K562 (cell line): ENCODE results near the gene CDC123. TPM values are rescaled to one million over a fixed set of nuclear protein-coding genes. Genes with fewer than 3 reads are reported as not detected.

ENCODE experiments used
- ARID2 ChIP-seq: fragments of 450-650 bp; IDR thresholded peaks from 2 replicates; pipeline ENCODE4 v1.6.1; 2017; ENCODE audit warnings: antibody characterized with exemption, mild to moderate bottlenecking
- BRD4 ChIP-seq: fragments of 200-600 bp; sonication (generic); IDR thresholded peaks from 2 replicates; pipeline ENCODE4 v1.6.1; 2017; ENCODE audit warnings: inconsistent platforms
- CBFB ChIP-seq: sonication (generic); formaldehyde crosslinking; IDR thresholded peaks from 2 replicates; pipeline ENCODE4 v1.4.0; 2020; ENCODE audit warnings: mild to moderate bottlenecking, missing genetic modification reagents
- CTCFL ChIP-seq: IDR thresholded peaks from 2 replicates; pipeline ENCODE4 v1.6.1; 2011; ENCODE audit warnings: borderline replicate concordance, low read depth, mild to moderate bottlenecking, moderate library complexity, low read length; ENCODE audit not compliant: insufficient read depth, poor library complexity, severe bottlenecking
- FOXP1 ChIP-seq: sonication (generic); formaldehyde crosslinking; IDR thresholded peaks from 2 replicates; pipeline ENCODE4 v1.8.0; 2022; ENCODE audit warnings: mild to moderate bottlenecking, missing genetic modification reagents
- GABPA ChIP-seq: fragments of 200-800 bp; sonication (Bioruptor generic); conservative IDR thresholded peaks from 2 replicates; pipeline ENCODE4 v1.6.1; 2016; ENCODE audit warnings: low read depth, missing genetic modification characterization, missing compliant biosample characterization
- GABPB1 ChIP-seq: sonication (generic); formaldehyde crosslinking; IDR thresholded peaks from 2 replicates; pipeline ENCODE4 v1.8.0; 2022; ENCODE audit warnings: mild to moderate bottlenecking, missing genetic modification reagents
- KLF6 ChIP-seq: fragments of 250-450 bp; sonication (Bioruptor Pico); IDR thresholded peaks from 2 replicates; pipeline ENCODE4 v1.4.0; 2020; ENCODE audit warnings: mild to moderate bottlenecking, moderate library complexity, borderline replicate concordance
- LCOR ChIP-seq: sonication (generic); formaldehyde crosslinking; IDR thresholded peaks from 2 replicates; pipeline ENCODE4 v1.8.0; 2022; ENCODE audit warnings: mild to moderate bottlenecking, missing genetic modification reagents
- MCM5 ChIP-seq: fragments of 450-650 bp; IDR thresholded peaks from 2 replicates; pipeline ENCODE4 v1.6.1; 2016; ENCODE audit warnings: low read depth
- MNT ChIP-seq, 2 experiments: fragments of 450-650 bp; conservative IDR thresholded peaks; 2 replicates each; pipeline ENCODE4 v1.6.1; 2017; ENCODE audit warnings: mild to moderate bottlenecking in 2 of 2, moderate library complexity in 2 of 2
- MYC ChIP-seq, 2 experiments: fragments of 250-450 bp in 1 of 2; sonication (Bioruptor Pico) in 1 of 2; IDR thresholded peaks; 2 replicates each; pipeline versions ENCODE4 v1.5.1 to v1.6.1; 2012 to 2021; ENCODE audit warnings: low read depth in 2 of 2, borderline replicate concordance in 1 of 2, improper control_type of control experiment in 1 of 2, low read length in 1 of 2, mild to moderate bottlenecking in 1 of 2, moderate library complexity in 1 of 2
- NBN ChIP-seq: fragments of 450-650 bp; IDR thresholded peaks from 2 replicates; pipeline ENCODE4 v1.6.1; 2016; ENCODE audit warnings: low read depth, mild to moderate bottlenecking
- NCOA2 ChIP-seq, 2 experiments: fragments of 450-650 bp; IDR thresholded peaks; 2 replicates each; pipeline ENCODE4 v1.6.1; 2018; ENCODE audit warnings: mild to moderate bottlenecking in 2 of 2, moderate library complexity in 1 of 2; ENCODE audit not compliant: partially characterized antibody in 2 of 2
- NFE2 ChIP-seq: IDR thresholded peaks from 2 replicates; pipeline ENCODE4 v1.6.1; 2014; ENCODE audit warnings: antibody characterized with exemption, low read depth
- POLR2G ChIP-seq: fragments of 200-400 bp; formaldehyde crosslinking; IDR thresholded peaks from 2 replicates; pipeline ENCODE4 v1.6.1; 2017; ENCODE audit warnings: low read depth, mild to moderate bottlenecking, antibody characterized with exemption, low read length, moderate library complexity
- POLR3A ChIP-seq: IDR thresholded peaks from 2 replicates; pipeline ENCODE4 v1.6.1; 2011; ENCODE audit warnings: borderline replicate concordance, mild to moderate bottlenecking, moderate library complexity; ENCODE audit not compliant: insufficient read length, insufficient read depth; ENCODE audit errors: extremely low read depth
- TEAD2 ChIP-seq: fragments of 450-650 bp; IDR thresholded peaks from 2 replicates; pipeline ENCODE4 v1.6.1; 2016; ENCODE audit warnings: missing genetic modification characterization, control low read depth, missing compliant biosample characterization
- TSC22D4 ChIP-seq: fragments of 450-650 bp; IDR thresholded peaks from 2 replicates; pipeline ENCODE4 v1.6.1; 2016; ENCODE audit warnings: missing genetic modification characterization, missing biosample characterization, control low read depth
- ZBTB12 ChIP-seq: fragments of 250-450 bp; sonication (Bioruptor Pico); IDR thresholded peaks from 2 replicates; pipeline ENCODE4 v1.4.0; 2020
- ZKSCAN3 ChIP-seq: fragments of 250-450 bp; sonication (Bioruptor Pico); IDR thresholded peaks from 2 replicates; pipeline ENCODE4 v1.4.0; 2020
- ZNF395 ChIP-seq: fragments of 200-800 bp; sonication (Bioruptor generic); IDR thresholded peaks from 2 replicates; pipeline ENCODE4 v1.6.1; 2017; ENCODE audit warnings: missing genetic modification characterization, missing compliant biosample characterization
- polyA plus RNA-seq, 8 experiments: library from polyadenylated mRNA; depleted of rRNA in 4 of 8; stranded (reverse) in 5 of 8; unstranded in 3 of 8; fragments of >200 nt; fragmentation: Nextera tagmentation in 2 of 8; fragmentation: Illumina TruSeq in 1 of 8; extraction: Ambion mirVana in 2 of 8; extraction: Trizol in 1 of 8; gene quantifications; 2 replicates each; pipeline versions ENCODE4 v1.2.1 to v1.2.3, GENCODE V29; 2011 to 2014; ENCODE audit warnings: inconsistent platforms in 1 of 8, missing spikeins in 1 of 8
- total RNA-seq, 7 experiments: library from RNA; depleted of rRNA in 6 of 7; stranded (reverse); fragments of >200 nt in 6 of 7; fragmentation: Illumina TruSeq in 2 of 7; extraction: Trizol in 2 of 7; gene quantifications; 2 replicates each; pipeline versions ENCODE4 v1.2.1 to v1.2.3, GENCODE V29; 2011 to 2021; ENCODE audit warnings: low replicate concordance in 1 of 7

CDC123 gene
- total and polyA plus RNA-seq, 9 of the 15 experiments (the other 6 are each of a cell fraction or from before 2014, with no cell fraction given): 137 to 288 (median 175) TPM

- no peak for TF ChIP-seq CBFB (CRISPR knock-in tag)
- no peak for TF ChIP-seq ZNF395 (CRISPR knock-in tag)
- TF ChIP-seq FOXP1: no peak
- no peak for TF ChIP-seq NCOA2 (IDR thresholded peaks at IDR 0.05; ENCODE audit: partially characterized antibody in 2 of 2)
- TF ChIP-seq NBN: no peak
- TF ChIP-seq TSC22D4 (tag): no peak
- no peak for TF ChIP-seq BRD4
- TF ChIP-seq POLR2G: no peak
- no peak for TF ChIP-seq POLR3A
- TF ChIP-seq ZKSCAN3 (CRISPR knock-in tag): no peak
- no peak for TF ChIP-seq GABPB1 (CRISPR knock-in tag)
- TF ChIP-seq KLF6 (CRISPR knock-in tag): no peak
- no peak for TF ChIP-seq GABPA (tag)
- TF ChIP-seq TEAD2 (tag): no peak
- no peak for TF ChIP-seq ZBTB12 (CRISPR knock-in tag)
- TF ChIP-seq MCM5: no peak
- no peak for TF ChIP-seq NFE2
- TF ChIP-seq CTCFL: no peak
- TF ChIP-seq MNT (conservative IDR thresholded peaks at IDR 0.05): no peak; a peak in 1 of 4 replicates
- no peak for TF ChIP-seq LCOR (CRISPR knock-in tag)
- TF ChIP-seq ARID2: no peak
- TF ChIP-seq MYC (IDR thresholded peaks at IDR 0.05; ENCODE audit: low read depth, low read length): no peak
- no peak for TF ChIP-seq MYC (CRISPR knock-in tag; IDR thresholded peaks at IDR 0.05; ENCODE audit: borderline replicate concordance, low read depth)
Observed at GRCh38 chr10:12208460-12208859, 12.5 kb downstream of the CDC123 start (continued).
